H9 (cell line): ENCODE measurements around the gene CRB3. TPM values are rescaled to one million over a fixed set of nuclear protein-coding genes. Genes with fewer than 3 reads are reported as not detected.
A peak's percentile ranks its signal among the peaks of the same experiment; 100 is the strongest.

Experiments
- DNase-seq: peaks from one replicate; pipeline ENCODE4 v3.0.0-alpha.2; 2017
- H2AFZ ChIP-seq: one replicate; pipeline ENCODE4 v1.6.1; 2013; ENCODE audit warnings: mild to moderate bottlenecking, low read length, control low read depth, moderate library complexity
- H2AK5ac ChIP-seq: 2 replicates; pipeline ENCODE4 v1.6.1; 2013; ENCODE audit warnings: low read length, control low read depth, mixed read lengths; ENCODE audit not compliant: insufficient read length
- H2BK120ac ChIP-seq: one replicate; pipeline ENCODE4 v1.6.1; 2013; ENCODE audit warnings: low read depth, mild to moderate bottlenecking, low read length, control low read depth, inconsistent platforms; ENCODE audit not compliant: poor library complexity, severe bottlenecking
- H2BK12ac ChIP-seq: 2 replicates; pipeline ENCODE4 v1.6.1; 2013; ENCODE audit warnings: low read length, control low read depth, mixed read lengths, low read depth; ENCODE audit not compliant: insufficient read length
- H2BK15ac ChIP-seq: 2 replicates; pipeline ENCODE4 v1.6.1; 2013; ENCODE audit warnings: low read depth, low read length, control low read depth
- H2BK20ac ChIP-seq: one replicate; pipeline ENCODE4 v1.6.1; 2013; ENCODE audit warnings: low read depth, mild to moderate bottlenecking, low read length, control low read depth, inconsistent platforms; ENCODE audit not compliant: poor library complexity, severe bottlenecking
- H2BK5ac ChIP-seq: 2 replicates; pipeline ENCODE4 v1.6.1; 2013; ENCODE audit warnings: low read length, control low read depth, mixed read lengths; ENCODE audit not compliant: insufficient read length
- H3K14ac ChIP-seq: 2 replicates; pipeline ENCODE4 v1.6.1; 2013; ENCODE audit warnings: low read length, control low read depth; ENCODE audit not compliant: insufficient read depth
- H3K18ac ChIP-seq: 2 replicates; pipeline ENCODE4 v1.6.1; 2013; ENCODE audit warnings: low read depth, mild to moderate bottlenecking, mixed read lengths, low read length, control low read depth; ENCODE audit not compliant: insufficient read length
- H3K23ac ChIP-seq: 2 replicates; pipeline ENCODE4 v1.6.1; 2013; ENCODE audit warnings: low read length, control low read depth, mixed read lengths, low read depth; ENCODE audit not compliant: insufficient read length
- H3K23me2 ChIP-seq: 2 replicates; pipeline ENCODE4 v1.6.1; 2013; ENCODE audit warnings: low read depth, mild to moderate bottlenecking, mixed read lengths, low read length, control low read depth; ENCODE audit not compliant: insufficient read length, poor library complexity, severe bottlenecking
- H3K27ac ChIP-seq: 2 replicates; pipeline ENCODE4 v1.5.1; 2013; ENCODE audit warnings: low read length, control low read depth, mixed read lengths, low read depth; ENCODE audit not compliant: insufficient read length
- H3K27me3 ChIP-seq: 2 replicates; pipeline ENCODE4 v1.6.1; 2013; ENCODE audit warnings: low read length, control low read depth, inconsistent platforms; ENCODE audit not compliant: insufficient read depth
- H3K4ac ChIP-seq: 2 replicates; pipeline ENCODE4 v1.6.1; 2013; ENCODE audit warnings: low read depth, mild to moderate bottlenecking, control low read depth, inconsistent platforms, low read length, moderate library complexity
- H3K4me1 ChIP-seq: 2 replicates; pipeline ENCODE4 v1.6.1; 2013; ENCODE audit warnings: low read length, control low read depth, inconsistent platforms; ENCODE audit not compliant: insufficient read depth
- H3K4me2 ChIP-seq: 2 replicates; pipeline ENCODE4 v1.6.1; 2013; ENCODE audit warnings: low read length, control low read depth, mixed read lengths; ENCODE audit not compliant: insufficient read length, insufficient read depth
- H3K56ac ChIP-seq: 2 replicates; pipeline ENCODE4 v1.6.1; 2013; ENCODE audit warnings: low read depth, mild to moderate bottlenecking, mixed read lengths, low read length, control low read depth; ENCODE audit not compliant: insufficient read length
- H3K79me1 ChIP-seq: 2 replicates; pipeline ENCODE4 v1.6.1; 2013; ENCODE audit warnings: low read depth, mild to moderate bottlenecking, moderate library complexity, low read length, control low read depth, inconsistent platforms; ENCODE audit not compliant: insufficient read depth, poor library complexity, severe bottlenecking
- H3K79me2 ChIP-seq: 2 replicates; pipeline ENCODE4 v1.6.1; 2013; ENCODE audit warnings: low read length, control low read depth, inconsistent platforms; ENCODE audit not compliant: insufficient read depth
- H3K9ac ChIP-seq: 2 replicates; pipeline ENCODE4 v1.6.1; 2013; ENCODE audit warnings: low read length, control low read depth, mixed read lengths; ENCODE audit not compliant: insufficient read length; ENCODE audit errors: extremely low read depth
- H3K9me3 ChIP-seq: one replicate; pipeline ENCODE4 v1.6.1; 2013; ENCODE audit warnings: low read depth, low read length, inconsistent platforms; ENCODE audit not compliant: control insufficient read depth
- H3T11ph ChIP-seq: one replicate; pipeline ENCODE4 v1.6.1; 2013; ENCODE audit warnings: mild to moderate bottlenecking, low read length, control low read depth, inconsistent platforms
- H4K20me1 ChIP-seq: one replicate; pipeline ENCODE4 v1.6.1; 2013; ENCODE audit not compliant: control insufficient read depth, insufficient read length, insufficient read depth
- H4K5ac ChIP-seq: 2 replicates; pipeline ENCODE4 v1.6.1; 2013; ENCODE audit warnings: low read depth, mild to moderate bottlenecking, mixed read lengths, low read length, control low read depth; ENCODE audit not compliant: insufficient read length
- H4K8ac ChIP-seq: replicated peaks from 2 replicates; pipeline ENCODE4 v1.6.1; 2013; ENCODE audit warnings: low read length, control low read depth, mixed read lengths, low read depth; ENCODE audit not compliant: insufficient read length
- H4K91ac ChIP-seq: 2 replicates; pipeline ENCODE4 v1.6.1; 2013; ENCODE audit warnings: low read depth, mild to moderate bottlenecking, moderate library complexity, mixed read lengths, low read length, control low read depth; ENCODE audit not compliant: insufficient read length
- H3K27ac Mint-ChIP-seq, 3 experiments: 2 replicates in 2 of 3; 3 replicates in 1 of 3; pipeline ENCODE4 v1.8.0; 2020 to 2021; ENCODE audit warnings: mixed read lengths in 3 of 3, mild to moderate bottlenecking in 1 of 3, moderate library complexity in 1 of 3
- H3K27me3 Mint-ChIP-seq: 2 replicates; pipeline ENCODE4 v1.8.0; 2021; ENCODE audit warnings: low read depth, mild to moderate bottlenecking, moderate library complexity, mixed read lengths
- H3K36me3 Mint-ChIP-seq, 3 experiments: 2 replicates in 2 of 3; 3 replicates in 1 of 3; pipeline ENCODE4 v1.8.0; 2020 to 2021; ENCODE audit warnings: low read depth in 3 of 3, mixed read lengths in 3 of 3; ENCODE audit not compliant: insufficient read depth in 1 of 3
- H3K4me1 Mint-ChIP-seq, 2 experiments: 2 replicates each; pipeline ENCODE4 v1.8.0; 2020; ENCODE audit warnings: mixed read lengths in 2 of 2
- H3K4me3 Mint-ChIP-seq, 2 experiments: 2 replicates in 1 of 2; 3 replicates in 1 of 2; pipeline ENCODE4 v1.8.0; 2020 to 2021; ENCODE audit warnings: mild to moderate bottlenecking in 2 of 2, mixed read lengths in 2 of 2, moderate library complexity in 1 of 2
- H3K9me3 Mint-ChIP-seq, 2 experiments: 2 replicates in 1 of 2; 3 replicates in 1 of 2; pipeline ENCODE4 v1.8.0; 2020; ENCODE audit warnings: mild to moderate bottlenecking in 2 of 2, mixed read lengths in 2 of 2, moderate library complexity in 1 of 2
- WGBS: extraction: QIAGEN DNeasy Blood & Tissue Kit; methylation state at CpG from one replicate; pipeline ENCODE4 v1.1.7; 2013; ENCODE audit warnings: missing lambda C conversion rate, low lambda C conversion rate, mixed read lengths; ENCODE audit not compliant: insufficient read length; ENCODE audit errors: extremely low coverage; 5-methylcytosine and 5-hydroxymethylcytosine counted together
- total RNA-seq: library from RNA; stranded (reverse); gene quantifications from 2 replicates; pipeline ENCODE4 v1.2.1, GENCODE V29; 2021
- TF ChIP-seq, protein P1 (sequence below): fragments of 200-600 bp; sonication (generic); conservative IDR thresholded peaks from 3 replicates; pipeline ENCODE4 v1.8.0; 2021; ENCODE audit warnings: antibody characterized with exemption, mild to moderate bottlenecking

Gene CRB3
- total RNA-seq, 1 experiment from 2014 or later, result 32.1 TPM

DNA sequence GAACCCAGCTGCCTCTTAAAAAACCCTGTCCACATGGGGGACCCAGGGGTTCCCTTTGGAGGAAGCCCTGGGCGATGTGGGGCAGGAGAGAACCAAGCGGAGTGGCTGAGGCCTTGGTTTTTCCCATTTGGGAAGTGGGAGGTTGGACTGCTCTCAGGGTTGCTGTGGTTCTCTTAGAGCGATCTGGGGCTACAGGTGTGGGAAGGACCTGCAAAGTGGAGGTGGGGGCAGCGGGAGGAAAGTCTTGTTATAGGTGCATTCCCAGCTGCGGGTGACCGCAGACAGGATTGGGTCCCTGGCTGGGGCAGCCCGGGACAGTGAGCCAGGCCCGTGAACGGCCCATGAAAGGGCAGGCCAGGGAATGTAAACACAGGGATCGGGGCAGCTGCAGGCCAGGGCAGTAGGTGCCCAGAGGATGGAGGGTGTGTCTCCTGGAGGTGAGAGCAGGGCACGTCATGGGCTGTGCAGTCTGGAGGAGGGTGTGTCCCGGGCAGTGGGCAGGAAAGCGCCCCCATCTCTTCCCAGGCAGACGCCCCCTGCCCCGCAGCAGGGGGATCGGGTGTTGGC lies 5.3 kb upstream of the CRB3 start:
- peaks cover 10 to 15% of the 10 kb centered on the region in 2 experiments for H3K4me1 Mint-ChIP-seq
- H3K4me1 ChIP-seq, result no peaks in the 10 kb centered on the region; the same call in 1 of the 2 replicates
- no peak for DNase-seq
- H3K36me3 Mint-ChIP-seq, result peaks cover 19 to 27% (median 23%) of the 10 kb centered on the region in 3 experiments
- H2AFZ ChIP-seq, result no peak overlapping the region
- H2BK15ac ChIP-seq, result no peak overlapping the region
- H3K4ac ChIP-seq, result no peak overlapping the region
- H3K4me2 ChIP-seq, result peak overlapping the region; percentile 41
- H3K18ac ChIP-seq, result no peak overlapping the region
- H4K5ac ChIP-seq, result no peak overlapping the region
- H3K27me3 ChIP-seq, result no peaks in the 10 kb centered on the region
- no peak overlapping the region for H4K91ac ChIP-seq
- no peak overlapping the region for H2AK5ac ChIP-seq
- H3K56ac ChIP-seq, result no peak overlapping the region
- no peak overlapping the region for H4K8ac ChIP-seq
- peaks cover 8% of the 10 kb centered on the region for H3K9me3 ChIP-seq
- no peak overlapping the region for H2BK20ac ChIP-seq
- no peak overlapping the region for H2BK120ac ChIP-seq
- H3K79me2 ChIP-seq, result no peaks in the 10 kb centered on the region
- H3K9ac ChIP-seq, result no peak overlapping the region
- peaks cover 4% of the 10 kb centered on the region for H3K23me2 ChIP-seq
- H4K20me1 ChIP-seq, result no peaks in the 10 kb centered on the region
- no peak overlapping the region; the same call in 1 of the 2 replicates for H3K14ac ChIP-seq
- no peak overlapping the region for H3K27ac ChIP-seq
- peaks cover 11% of the 10 kb centered on the region for H3K27me3 Mint-ChIP-seq
- H3T11ph ChIP-seq, result no peak overlapping the region
- peak overlapping the region; percentile 82 to 89 for H3K4me3 Mint-ChIP-seq
- H3K79me1 ChIP-seq, result no peaks in the 10 kb centered on the region
- no peak overlapping the region for H2BK5ac ChIP-seq
- no peak overlapping the region for H3K23ac ChIP-seq
- H3K9me3 Mint-ChIP-seq, result peaks cover 4% of the 10 kb centered on the region in 2 experiments; a peak in 3 of 5 replicates
- H2BK12ac ChIP-seq, result no peak overlapping the region
- TF ChIP-seq, protein P1, sequence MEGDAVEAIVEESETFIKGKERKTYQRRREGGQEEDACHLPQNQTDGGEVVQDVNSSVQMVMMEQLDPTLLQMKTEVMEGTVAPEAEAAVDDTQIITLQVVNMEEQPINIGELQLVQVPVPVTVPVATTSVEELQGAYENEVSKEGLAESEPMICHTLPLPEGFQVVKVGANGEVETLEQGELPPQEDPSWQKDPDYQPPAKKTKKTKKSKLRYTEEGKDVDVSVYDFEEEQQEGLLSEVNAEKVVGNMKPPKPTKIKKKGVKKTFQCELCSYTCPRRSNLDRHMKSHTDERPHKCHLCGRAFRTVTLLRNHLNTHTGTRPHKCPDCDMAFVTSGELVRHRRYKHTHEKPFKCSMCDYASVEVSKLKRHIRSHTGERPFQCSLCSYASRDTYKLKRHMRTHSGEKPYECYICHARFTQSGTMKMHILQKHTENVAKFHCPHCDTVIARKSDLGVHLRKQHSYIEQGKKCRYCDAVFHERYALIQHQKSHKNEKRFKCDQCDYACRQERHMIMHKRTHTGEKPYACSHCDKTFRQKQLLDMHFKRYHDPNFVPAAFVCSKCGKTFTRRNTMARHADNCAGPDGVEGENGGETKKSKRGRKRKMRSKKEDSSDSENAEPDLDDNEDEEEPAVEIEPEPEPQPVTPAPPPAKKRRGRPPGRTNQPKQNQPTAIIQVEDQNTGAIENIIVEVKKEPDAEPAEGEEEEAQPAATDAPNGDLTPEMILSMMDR, result no peak
- WGBS, result no CpG with 5 or more reads among the region's 16 CpGs
- no peak overlapping the region; a peak in 1 of 7 replicates for H3K27ac Mint-ChIP-seq
